Stimulated activated CD4-positive, alpha-beta T cell treated with anti-CD3 and anti-CD28 coated beads, TNF-alpha, amount 100 ng/mL, for 1 hour (primary cell): Measurements from ENCODE around the gene ABCG1.

Experiments
- DNase-seq, 3 donors: peaks; one replicate each; pipeline ENCODE4 v3.0.0-alpha.2; 2020; ENCODE audit warnings: low read depth in 3 of 3, low spot score in 1 of 3

The ABCG1 gene

DNA sequence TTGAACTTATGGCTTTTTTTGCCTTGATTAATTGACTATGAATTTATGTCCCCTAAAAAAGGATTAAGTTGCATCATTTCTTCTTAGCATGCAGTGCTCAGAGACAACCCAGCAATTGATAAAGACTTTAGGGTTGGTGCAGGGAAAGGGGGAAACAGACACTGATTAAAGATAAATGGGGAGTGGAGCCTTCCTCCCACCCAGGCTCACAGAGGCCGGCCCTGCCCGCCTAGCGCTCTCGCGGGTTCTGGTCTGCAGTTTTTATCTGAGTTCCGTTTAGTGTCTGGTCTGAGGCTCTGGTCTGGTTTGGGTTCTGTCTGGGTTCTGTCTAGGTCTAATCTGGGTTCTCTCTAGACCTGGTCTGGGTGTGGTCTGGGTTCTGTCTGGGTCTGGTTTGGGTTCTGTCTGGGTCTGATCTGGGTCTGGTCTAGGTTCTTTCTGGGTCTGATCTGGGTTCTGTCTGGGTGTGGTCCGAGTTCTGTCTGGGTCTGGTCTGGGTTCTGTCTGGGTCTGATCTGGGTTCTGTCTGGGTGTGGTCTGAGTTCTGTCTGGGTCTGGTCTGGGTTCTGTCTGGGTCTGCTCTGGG is 48.1 kb downstream of the ABCG1 start:
- DNase-seq: no peak

- DNase-seq: no peak
Measured at GRCh38 chr21:42269386-42269785, 50.4 kb downstream of the ABCG1 start.

- no peak for DNase-seq
Measured at GRCh38 chr21:42271065-42271464, 52.1 kb downstream of the ABCG1 start.

DNA sequence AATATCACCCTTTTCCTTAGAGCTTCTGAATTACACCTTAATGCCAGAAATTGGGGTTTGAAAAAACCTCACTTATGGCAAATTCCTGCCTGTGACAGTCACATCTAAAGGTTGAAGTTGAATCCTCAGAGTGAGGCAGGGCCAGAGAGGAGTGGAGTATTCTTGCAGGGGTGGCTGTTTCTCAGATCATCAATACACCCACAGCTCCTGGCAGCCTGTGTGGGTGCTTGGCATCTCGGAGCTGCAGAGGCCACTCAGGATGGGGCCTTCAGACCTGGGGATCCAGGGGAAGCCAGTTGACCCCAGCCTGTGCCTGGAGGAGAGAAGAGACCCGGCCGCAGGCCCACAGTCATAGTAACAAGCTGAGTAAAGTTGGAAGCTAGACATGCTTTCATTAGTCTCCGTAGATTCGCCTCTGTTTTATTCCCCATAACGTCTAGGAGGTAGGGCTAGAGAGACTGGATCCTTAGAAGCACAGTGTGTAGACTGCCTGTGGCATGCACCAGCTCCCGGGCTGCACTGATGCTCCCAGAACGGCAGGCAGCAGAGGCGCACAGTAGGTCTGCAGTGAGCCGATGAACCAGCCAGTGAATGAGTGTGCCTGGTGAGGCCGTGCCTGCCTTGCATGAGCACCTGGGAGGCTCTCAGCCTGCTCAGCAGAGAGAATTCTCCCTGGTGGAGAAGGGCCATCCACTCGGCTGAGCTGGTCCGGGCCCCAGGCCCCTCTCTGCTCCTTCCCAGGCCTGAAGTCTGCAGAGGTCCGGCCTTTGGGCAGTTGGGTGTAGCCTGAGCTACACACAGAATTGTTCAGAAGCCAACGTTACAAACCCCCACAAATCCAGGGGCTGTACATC is 53.4 kb downstream of the ABCG1 start:
- DNase-seq: no peak

DNA sequence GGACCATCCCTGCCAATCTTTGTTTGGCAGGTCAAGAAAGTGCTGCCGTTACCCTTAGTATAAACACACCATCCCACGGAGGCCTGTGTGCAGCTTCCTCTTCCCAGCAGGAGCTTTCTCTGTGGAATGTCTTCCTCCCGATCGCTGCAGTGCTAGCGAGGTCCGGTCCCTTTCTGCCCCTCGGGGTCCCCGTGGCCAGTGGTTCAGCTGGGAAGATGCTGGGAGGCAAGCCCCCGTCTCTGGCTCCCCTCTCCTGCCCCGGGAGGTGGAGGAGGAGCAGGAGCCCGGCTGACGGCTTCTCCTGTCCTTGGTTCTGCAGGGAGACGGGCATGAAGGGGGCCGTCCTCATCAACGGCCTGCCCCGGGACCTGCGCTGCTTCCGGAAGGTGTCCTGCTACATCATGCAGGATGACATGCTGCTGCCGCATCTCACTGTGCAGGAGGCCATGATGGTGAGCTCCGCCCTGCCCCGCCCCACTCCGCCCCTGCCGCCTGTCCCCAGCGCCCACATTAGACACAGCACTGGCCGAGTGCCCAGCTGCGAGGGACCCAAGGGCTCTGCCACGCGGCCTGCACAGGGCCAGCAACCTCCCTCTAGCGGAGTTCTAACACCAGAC is 54.2 kb downstream of the ABCG1 start:
- no peak for DNase-seq

DNA sequence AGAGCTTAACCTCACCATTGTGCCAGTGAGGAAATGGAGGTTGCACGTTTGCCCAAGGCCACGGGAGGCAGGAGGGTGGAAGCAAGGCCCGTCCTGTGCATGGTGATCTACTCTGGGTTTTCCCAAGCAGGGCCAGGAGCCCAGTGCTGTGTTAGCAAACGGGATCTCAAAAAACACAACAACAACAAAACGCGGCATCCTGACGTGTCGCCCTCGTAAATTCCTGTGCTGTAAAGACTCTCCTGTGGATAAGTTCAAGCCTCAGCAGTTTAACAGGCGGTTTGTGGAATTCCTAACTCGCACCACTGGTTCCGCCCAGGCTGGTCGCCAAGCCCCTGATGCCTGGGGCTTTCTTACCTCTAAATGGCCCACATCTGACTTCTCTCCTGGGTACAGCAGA is 57.1 kb downstream of the ABCG1 start:
- no peak for DNase-seq

GRCh38 chr21:42276526-42277154 is 57.7 kb downstream of the ABCG1 start:
- DNase-seq: no peak

- no peak for DNase-seq
Measured at GRCh38 chr21:42277593-42277992, 58.7 kb downstream of the ABCG1 start.

DNA sequence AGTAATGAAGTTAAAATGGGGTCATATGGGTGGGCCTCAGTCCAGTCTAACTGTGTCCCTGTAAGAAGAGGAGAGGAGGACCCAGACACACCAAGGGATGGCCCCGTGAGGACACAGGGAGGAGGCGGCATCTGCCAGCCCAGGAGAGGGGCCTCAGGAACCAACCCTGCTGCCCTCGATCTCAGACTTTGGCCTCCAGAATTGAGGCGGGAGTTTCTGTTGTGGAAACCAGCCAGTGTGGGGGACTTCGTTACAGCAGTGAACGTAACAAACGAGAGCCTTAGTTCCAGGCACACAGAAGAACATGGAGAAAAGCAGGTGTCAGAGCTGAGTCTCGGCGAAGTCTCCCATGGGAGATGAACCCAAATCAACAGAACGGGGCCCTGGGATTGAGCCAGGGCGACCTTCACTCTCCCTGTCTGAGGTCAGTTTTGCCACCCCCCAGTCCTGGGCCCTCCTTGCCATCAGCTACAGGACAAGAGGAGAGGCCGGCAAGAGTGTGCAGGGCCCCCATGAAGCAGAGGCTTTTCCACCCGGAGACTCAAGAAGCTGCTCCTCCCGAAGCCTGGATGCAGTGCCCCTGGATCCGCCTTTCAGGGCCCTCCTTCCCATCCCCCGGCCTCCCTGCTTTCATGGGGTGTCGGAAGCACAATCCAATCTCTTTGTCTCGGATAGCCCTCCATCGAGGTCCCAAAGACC is 59.7 kb downstream of the ABCG1 start:
- no peak for DNase-seq

DNA sequence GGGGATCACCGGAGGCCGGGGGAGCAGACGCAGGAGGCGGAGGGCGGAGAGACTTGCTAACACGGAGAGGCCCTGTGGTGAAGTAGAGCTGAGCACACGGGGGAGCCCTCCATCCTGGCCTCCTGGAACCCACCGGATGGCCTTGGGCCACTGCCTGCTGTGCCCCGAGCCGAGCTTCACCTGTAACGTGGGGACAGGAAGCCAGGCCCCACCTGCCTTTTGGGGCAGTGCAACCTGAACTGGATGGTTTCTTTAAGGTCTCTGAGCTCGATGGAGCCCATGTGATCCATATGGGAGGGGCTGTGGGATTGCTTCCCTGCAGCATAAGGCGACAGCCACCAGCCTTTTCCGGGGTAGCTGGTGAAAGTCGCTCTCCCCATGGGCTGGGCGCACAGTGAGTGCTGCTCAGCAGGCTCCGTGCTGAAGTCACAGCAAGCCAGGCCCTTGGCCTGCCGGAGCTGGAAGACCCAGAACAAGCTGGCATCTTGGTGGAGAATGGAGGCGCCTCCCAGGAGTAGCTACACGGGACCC is 60.5 kb downstream of the ABCG1 start:
- no peak for DNase-seq

- DNase-seq: no peak
Measured at GRCh38 chr21:42279888-42280287, 60.9 kb downstream of the ABCG1 start.

DNA sequence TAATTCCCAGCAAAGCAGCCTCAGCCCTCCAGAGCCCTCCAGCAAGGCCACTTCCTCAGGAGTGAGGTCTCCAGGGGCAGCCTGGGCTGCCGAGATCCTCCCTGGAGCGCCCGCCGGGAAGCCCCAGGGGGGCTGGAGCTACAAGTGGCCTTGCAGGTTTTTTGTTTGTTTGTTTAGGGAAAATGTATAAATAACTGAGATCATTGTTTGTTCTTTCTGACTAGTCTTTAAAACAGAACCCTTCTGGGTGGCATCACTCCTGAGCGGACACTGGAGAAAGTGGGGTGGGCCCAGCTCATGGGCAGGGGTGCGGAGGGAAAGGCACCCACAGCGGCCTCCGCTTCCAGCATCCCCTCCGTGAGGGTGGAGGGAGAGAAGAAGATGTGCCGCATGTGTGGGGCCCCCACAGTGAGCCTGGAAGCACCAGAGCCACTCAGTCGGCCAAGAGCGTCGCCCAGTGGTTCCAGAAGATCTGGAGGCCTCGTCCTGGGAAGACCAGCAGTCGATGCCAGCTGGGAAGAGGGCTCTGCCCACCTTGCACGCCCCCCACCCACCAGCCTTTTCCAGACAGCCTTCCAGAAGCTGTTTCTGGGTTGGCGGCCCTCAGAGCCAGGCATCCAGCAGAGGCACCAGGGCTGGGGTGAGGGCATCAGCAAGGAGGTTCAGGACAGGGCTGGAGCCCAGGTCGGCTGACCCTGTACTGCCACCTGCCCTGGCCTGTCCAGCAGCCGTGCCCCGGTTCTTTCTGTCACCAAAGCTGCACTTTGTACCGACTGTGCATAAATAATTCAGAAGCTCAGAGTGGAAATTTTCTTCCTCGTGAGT is 61.6 kb downstream of the ABCG1 start:
- DNase-seq: no peak

- DNase-seq: no peak
Measured at GRCh38 chr21:42281181-42281680, 62.3 kb downstream of the ABCG1 start.

DNA sequence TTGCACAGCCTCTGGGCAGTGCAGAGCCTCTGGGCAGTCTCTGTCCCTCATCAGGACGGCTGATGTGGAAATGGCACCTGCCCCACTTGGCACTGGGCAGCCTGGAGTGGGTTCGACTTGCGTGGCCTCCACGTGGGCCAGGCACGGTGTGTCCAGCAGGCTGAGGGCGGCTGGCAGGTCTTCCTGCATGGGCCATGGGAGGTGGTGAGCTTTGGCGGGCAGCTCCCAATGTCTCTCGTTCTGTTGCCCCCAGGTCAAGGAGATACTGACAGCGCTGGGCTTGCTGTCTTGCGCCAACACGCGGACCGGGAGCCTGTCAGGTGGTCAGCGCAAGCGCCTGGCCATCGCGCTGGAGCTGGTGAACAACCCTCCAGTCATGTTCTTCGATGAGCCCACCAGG is 63.1 kb downstream of the ABCG1 start:
- no peak for DNase-seq

DNA sequence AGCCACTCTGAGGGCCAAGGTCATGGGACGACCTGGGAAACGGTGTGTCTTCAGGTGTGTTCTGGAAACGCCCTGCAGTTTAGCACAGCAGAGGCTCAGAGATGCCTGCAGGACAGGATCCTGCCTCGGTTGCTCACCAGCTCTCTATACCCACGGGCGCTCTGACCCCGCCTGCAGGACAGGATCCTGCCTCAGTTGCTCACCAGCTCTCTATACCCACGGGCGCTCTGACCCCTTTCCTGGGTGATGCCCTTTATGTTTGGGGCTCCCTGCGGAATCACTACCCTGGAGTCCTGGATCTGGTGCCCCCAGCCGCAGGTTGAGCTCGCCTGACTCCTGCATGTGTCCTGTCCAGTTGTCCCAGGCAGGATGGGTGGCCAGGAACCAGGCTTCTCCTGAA is 63.8 kb downstream of the ABCG1 start:
- DNase-seq: no peak

GRCh38 chr21:42285569-42286245 is 66.8 kb downstream of the ABCG1 start:
- DNase-seq: no peak

GRCh38 chr21:42286416-42286815 is 67.5 kb downstream of the ABCG1 start:
- no peak for DNase-seq

DNA sequence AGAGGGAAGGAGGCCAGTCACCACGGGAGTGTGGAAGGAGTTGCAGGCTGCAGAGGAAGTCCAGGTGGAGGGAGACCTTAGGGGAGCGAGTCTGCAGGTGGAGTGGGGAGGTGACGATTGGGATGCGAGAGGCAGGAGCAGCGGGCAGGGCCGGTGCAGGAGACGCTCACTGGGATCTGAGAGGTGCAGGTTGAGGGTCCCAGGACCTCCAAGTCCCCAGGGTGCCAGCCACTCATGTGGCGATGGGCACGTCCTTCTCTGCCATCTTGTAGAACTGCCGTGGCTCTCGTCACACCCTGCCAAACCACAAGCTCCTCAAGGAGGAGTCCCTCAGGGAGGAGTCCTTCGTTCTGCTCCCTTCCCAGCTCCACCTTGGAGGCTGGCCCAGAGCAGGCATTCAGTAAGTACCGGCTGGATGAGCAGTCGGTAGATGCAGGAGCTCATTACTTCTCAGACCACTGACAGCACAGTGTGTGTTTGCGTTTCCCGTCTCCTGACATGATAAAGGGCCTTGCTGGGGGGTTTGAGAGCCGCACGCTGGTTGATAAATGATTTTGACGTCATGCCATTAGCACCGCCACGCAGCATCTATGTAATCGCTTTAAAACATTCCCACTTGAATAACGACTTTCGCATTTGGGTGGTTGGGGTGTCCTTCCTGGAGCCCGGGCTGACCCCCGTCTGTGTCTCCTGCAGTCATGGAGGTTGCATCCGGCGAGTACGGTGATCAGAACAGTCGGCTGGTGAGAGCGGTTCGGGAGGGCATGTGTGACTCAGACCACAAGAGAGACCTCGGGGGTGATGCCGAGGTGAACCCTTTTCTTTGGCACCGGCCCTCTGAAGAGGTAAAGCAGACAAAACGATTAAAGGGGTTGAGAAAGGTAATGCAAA is 68.5 kb downstream of the ABCG1 start:
- DNase-seq: no peak
